CD4-positive, alpha-beta T cell treated with Interleukin-6 at 100 ng/mL for 8 hours (primary cell): Measurements from ENCODE around the gene NAA10.
A peak's percentile ranks its signal among the peaks of the same experiment; 100 is the strongest.

Source experiments
- DNase-seq: peaks from one replicate; pipeline ENCODE4 v3.0.0-alpha.2; 2020; ENCODE audit warnings: mixed read lengths, low spot score

The NAA10 gene

GRCh38 chrX:153927922-153928760, 6.7 kb downstream of the NAA10 start:
- peak; percentile 98 for DNase-seq

- DNase-seq, result peak; percentile 17
Measured at GRCh38 chrX:153927672-153927921, 7.2 kb downstream of the NAA10 start.

- peak; percentile 86 for DNase-seq
Measured at GRCh38 chrX:153926858-153927671, 7.8 kb downstream of the NAA10 start.

GRCh38 chrX:153926552-153926857, 8.3 kb downstream of the NAA10 start:
- no peak for DNase-seq

GRCh38 chrX:153925739-153926551, 8.9 kb downstream of the NAA10 start, which contains the start of gene ARHGAP4:
Gene ARHGAP4 (minus strand): TSS chrX:153926264. CDS start chrX:153926202, 62 bp downstream.
- no peak for DNase-seq

- DNase-seq, result no peak
Measured at GRCh38 chrX:153925387-153925738, 9.5 kb downstream of the NAA10 start.

GRCh38 chrX:153924149-153924861, 10.5 kb downstream of the NAA10 start:
- peak; percentile 56 for DNase-seq

- no peak for DNase-seq
Measured at GRCh38 chrX:153922932-153923857, 11.6 kb downstream of the NAA10 start.

GRCh38 chrX:153921511-153922446, 13.1 kb downstream of the NAA10 start:
- DNase-seq, result no peak

- no peak for DNase-seq
Measured at GRCh38 chrX:153921070-153921469, 13.8 kb downstream of the NAA10 start.

- no peak for DNase-seq
Measured at GRCh38 chrX:153920546-153920945, 14.3 kb downstream of the NAA10 start.

GRCh38 chrX:153919281-153919680, 15.6 kb downstream of the NAA10 start:
- no peak for DNase-seq

GRCh38 chrX:153917869-153918268, 17.0 kb downstream of the NAA10 start:
- no peak for DNase-seq

- no peak for DNase-seq
Measured at GRCh38 chrX:153913701-153914100, 21.1 kb downstream of the NAA10 start.

- no peak for DNase-seq
Measured at GRCh38 chrX:153913211-153913610, 21.6 kb downstream of the NAA10 start.

GRCh38 chrX:153911798-153912197, 23.0 kb downstream of the NAA10 start:
- DNase-seq, result no peak

- no peak for DNase-seq
Measured at GRCh38 chrX:153910446-153910845, 24.4 kb downstream of the NAA10 start.

GRCh38 chrX:153909980-153910360, 24.9 kb downstream of the NAA10 start:
- no peak for DNase-seq

- DNase-seq, result no peak
Measured at GRCh38 chrX:153909024-153909979, 25.5 kb downstream of the NAA10 start.
